Measurements from ENCODE around the gene STAT1.
"Not testable (repeated sequence)": the region's sequence is repeated elsewhere in the genome, so short reads cannot be mapped to it uniquely, and the experiment has no call there.

STAT1 gene

DNA sequence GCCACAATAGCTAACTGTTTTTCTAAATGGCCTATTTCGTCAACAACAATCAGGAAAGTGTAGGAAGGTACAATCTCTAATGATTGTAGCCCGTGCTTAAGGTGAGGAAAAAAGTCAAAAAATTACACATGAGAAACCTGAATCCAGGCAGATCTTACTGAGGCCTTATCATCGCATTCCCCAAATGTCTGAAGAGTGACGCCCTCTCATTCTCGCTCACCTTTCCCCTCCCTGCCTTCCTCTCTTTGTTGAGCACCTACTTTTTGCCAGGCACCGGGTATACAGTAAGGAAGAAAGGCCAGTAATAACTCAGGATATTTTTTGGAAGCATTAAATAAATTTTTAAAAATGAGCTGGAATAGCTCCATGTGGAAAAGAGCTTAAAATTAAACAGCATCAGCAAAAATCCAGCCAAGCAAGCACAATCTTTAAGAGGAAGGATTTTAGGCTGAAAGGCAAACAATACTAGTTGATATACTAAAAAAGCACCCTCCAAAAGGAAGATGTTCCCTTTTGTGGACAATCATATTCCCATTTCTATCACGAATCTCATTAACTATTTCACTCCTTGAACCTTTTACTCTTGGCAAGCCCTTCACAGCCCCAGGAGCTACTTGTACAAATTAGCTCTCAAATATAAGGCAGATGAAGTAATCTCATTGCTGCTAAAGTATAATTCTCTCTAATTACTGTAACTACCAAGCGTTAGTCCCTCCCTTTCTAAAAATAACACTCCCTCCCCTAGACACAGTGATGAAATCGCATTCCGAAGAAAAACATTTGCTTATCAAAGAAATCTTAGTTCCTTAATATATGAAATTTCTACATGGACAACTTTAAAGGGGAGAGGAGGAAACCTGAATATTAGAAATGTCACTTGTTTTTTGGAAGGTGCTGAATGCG is 40.0 kb downstream of the STAT1 start:
- peaks cover 40% of the 10 kb centered on the region for H3K36me3 ChIP-seq (ENCODE audit: control insufficient read depth, insufficient read depth, low read length)

DNA sequence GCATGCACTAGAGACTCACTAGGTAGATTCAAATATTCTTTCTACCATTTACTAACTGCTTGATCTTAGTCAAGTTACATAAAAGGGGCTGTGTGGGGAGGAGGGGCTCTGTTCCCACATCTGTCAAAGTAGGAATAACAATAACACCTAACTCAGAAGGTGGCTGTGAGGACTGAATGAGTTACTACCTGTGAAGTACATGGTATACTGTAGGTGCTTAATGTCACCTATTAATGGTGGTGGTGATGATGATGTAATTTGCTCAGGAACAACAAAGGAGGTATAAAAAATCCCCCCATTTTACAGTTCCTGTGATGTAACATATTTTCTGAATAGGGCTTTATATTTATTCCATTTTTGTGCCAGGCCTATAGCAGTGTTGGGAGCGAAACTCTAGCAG is 40.7 kb downstream of the STAT1 start:
- H3K27ac ChIP-seq (ENCODE audit: low read depth, low read length): no peak overlapping the region
- no peaks in the 10 kb centered on the region for H3K27me3 ChIP-seq (ENCODE audit: control insufficient read depth, insufficient read depth, low read length)
- no peak overlapping the region for H3K9ac ChIP-seq (ENCODE audit: low read length)
- H3K4me3 ChIP-seq (ENCODE audit: low read length): no peak overlapping the region
- H3K36me3 ChIP-seq (ENCODE audit: control insufficient read depth, insufficient read depth, low read length): peaks cover 37% of the 10 kb centered on the region
- H3K4me1 ChIP-seq (ENCODE audit: control insufficient read depth, insufficient read depth, low read length): no peaks in the 10 kb centered on the region

More for the DNA sequence above, 40.0 kb downstream of the STAT1 start:
- no peaks in the 10 kb centered on the region for H3K27me3 ChIP-seq (ENCODE audit: control insufficient read depth, insufficient read depth, low read length)
- no peak overlapping the region for H3K27ac ChIP-seq (ENCODE audit: low read depth, low read length)
- no peak overlapping the region for H3K4me3 ChIP-seq (ENCODE audit: low read length)
- H3K4me1 ChIP-seq (ENCODE audit: control insufficient read depth, insufficient read depth, low read length): no peaks in the 10 kb centered on the region
- no peak overlapping the region for H3K9ac ChIP-seq (ENCODE audit: low read length)

DNA sequence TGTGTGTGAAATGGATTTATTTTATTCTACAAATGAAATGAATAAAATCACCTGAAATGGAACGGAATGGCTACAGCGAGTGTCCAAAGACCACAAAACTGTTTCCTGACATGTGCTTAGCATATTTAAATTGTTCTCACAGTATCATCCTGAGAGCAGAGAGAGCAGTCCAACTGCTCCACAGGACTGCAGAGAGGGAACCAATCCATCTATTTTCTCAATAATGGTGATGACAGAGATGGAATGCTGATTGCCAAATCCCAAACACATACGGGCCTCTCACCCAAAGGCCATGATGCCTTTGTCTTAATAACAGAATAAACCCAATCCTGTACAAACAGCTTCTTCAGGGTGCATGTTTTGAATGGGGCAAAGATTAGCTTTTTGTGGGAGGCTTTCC is 41.1 kb downstream of the STAT1 start:
- no peaks in the 10 kb centered on the region for H3K4me1 ChIP-seq (ENCODE audit: control insufficient read depth, insufficient read depth, low read length)
- no peak overlapping the region for H3K27ac ChIP-seq (ENCODE audit: low read depth, low read length)
- H3K27me3 ChIP-seq (ENCODE audit: control insufficient read depth, insufficient read depth, low read length): no peaks in the 10 kb centered on the region
- no peak overlapping the region for H3K4me3 ChIP-seq (ENCODE audit: low read length)
- H3K9ac ChIP-seq (ENCODE audit: low read length): no peak overlapping the region
- H3K36me3 ChIP-seq (ENCODE audit: control insufficient read depth, insufficient read depth, low read length): peaks cover 37% of the 10 kb centered on the region

GRCh38 chr2:190972213-190972612 is 41.8 kb downstream of the STAT1 start:
- H3K27ac ChIP-seq (ENCODE audit: low read depth, low read length): no peak overlapping the region
- H3K4me1 ChIP-seq (ENCODE audit: control insufficient read depth, insufficient read depth, low read length): no peaks in the 10 kb centered on the region
- H3K36me3 ChIP-seq (ENCODE audit: control insufficient read depth, insufficient read depth, low read length): peaks cover 33% of the 10 kb centered on the region
- H3K9ac ChIP-seq (ENCODE audit: low read length): no peak overlapping the region
- no peaks in the 10 kb centered on the region for H3K27me3 ChIP-seq (ENCODE audit: control insufficient read depth, insufficient read depth, low read length)
- H3K4me3 ChIP-seq (ENCODE audit: low read length): no peak overlapping the region

GRCh38 chr2:190970873-190971506 is 43.0 kb downstream of the STAT1 start:
- H3K36me3 ChIP-seq (ENCODE audit: control insufficient read depth, insufficient read depth, low read length): peaks cover 31% of the 10 kb centered on the region
- H3K4me3 ChIP-seq (ENCODE audit: low read length): no peak overlapping the region
- no peaks in the 10 kb centered on the region for H3K27me3 ChIP-seq (ENCODE audit: control insufficient read depth, insufficient read depth, low read length)
- no peaks in the 10 kb centered on the region for H3K4me1 ChIP-seq (ENCODE audit: control insufficient read depth, insufficient read depth, low read length)
- H3K9ac ChIP-seq (ENCODE audit: low read length): no peak overlapping the region
- H3K27ac ChIP-seq (ENCODE audit: low read depth, low read length): no peak overlapping the region

GRCh38 chr2:190970160-190970559 is 43.8 kb downstream of the STAT1 start:
- H3K4me3 ChIP-seq (ENCODE audit: low read length): no peak overlapping the region
- H3K36me3 ChIP-seq (ENCODE audit: control insufficient read depth, insufficient read depth, low read length): peaks cover 31% of the 10 kb centered on the region
- H3K9ac ChIP-seq (ENCODE audit: low read length): no peak overlapping the region
- no peak overlapping the region for H3K27ac ChIP-seq (ENCODE audit: low read depth, low read length)
- H3K27me3 ChIP-seq (ENCODE audit: control insufficient read depth, insufficient read depth, low read length): no peaks in the 10 kb centered on the region
- H3K4me1 ChIP-seq (ENCODE audit: control insufficient read depth, insufficient read depth, low read length): no peaks in the 10 kb centered on the region

- Histone ChIP-seq H3K9ac (ENCODE audit: low read length) (no peak overlapping the region), H3K27ac (ENCODE audit: low read depth, low read length) (no peak overlapping the region)
These were observed 45.4 kb downstream of the STAT1 start for GRCh38 chr2:190968522-190968921.

DNA sequence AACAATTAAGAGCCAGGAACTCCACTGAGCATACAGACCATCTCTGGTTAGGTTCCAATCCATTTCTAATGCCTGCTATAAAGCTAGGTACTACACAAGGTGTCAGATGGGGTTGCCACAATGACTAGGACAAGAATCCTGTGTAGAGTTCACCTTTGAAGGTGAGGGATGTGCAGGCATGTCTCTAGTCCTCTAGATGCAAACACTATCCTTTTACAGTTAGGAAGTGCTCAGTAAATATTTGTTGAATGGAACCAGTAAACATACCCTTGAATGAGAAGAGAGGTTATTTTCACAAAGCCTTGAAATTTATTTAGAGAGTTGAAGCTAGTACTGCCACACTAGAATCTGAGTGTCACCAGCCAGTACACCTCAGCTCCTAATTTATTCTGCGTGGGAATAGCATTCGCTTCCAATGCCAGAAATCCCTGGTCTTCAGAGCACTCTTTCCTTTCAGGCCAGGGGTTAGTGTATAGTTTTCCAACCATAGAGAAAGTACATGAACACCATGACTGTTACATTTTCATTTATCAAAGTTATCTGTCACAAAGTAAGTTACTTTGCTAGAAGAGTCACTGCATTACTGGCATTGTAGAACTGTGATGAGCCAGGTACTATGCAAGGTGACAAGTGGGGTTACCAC is 48.3 kb downstream of the STAT1 start:
- Histone ChIP-seq H3K4me3 (ENCODE audit: low read length) (no peak overlapping the region), H3K36me3 (ENCODE audit: control insufficient read depth, insufficient read depth, low read length) (peaks cover 14% of the 10 kb centered on the region), H3K27ac (ENCODE audit: low read depth, low read length) (no peak overlapping the region), H3K27me3 (ENCODE audit: control insufficient read depth, insufficient read depth, low read length) (no peaks in the 10 kb centered on the region), H3K9ac (ENCODE audit: low read length) (no peak overlapping the region), H3K4me1 (ENCODE audit: control insufficient read depth, insufficient read depth, low read length) (no peaks in the 10 kb centered on the region)

More at GRCh38 chr2:190968522-190968921, 45.4 kb downstream of the STAT1 start:
- Histone ChIP-seq H3K4me3 (ENCODE audit: low read length) (no peak overlapping the region), H3K4me1 (ENCODE audit: control insufficient read depth, insufficient read depth, low read length) (no peaks in the 10 kb centered on the region), H3K27me3 (ENCODE audit: control insufficient read depth, insufficient read depth, low read length) (no peaks in the 10 kb centered on the region), H3K36me3 (ENCODE audit: control insufficient read depth, insufficient read depth, low read length) (peaks cover 27% of the 10 kb centered on the region)

DNA sequence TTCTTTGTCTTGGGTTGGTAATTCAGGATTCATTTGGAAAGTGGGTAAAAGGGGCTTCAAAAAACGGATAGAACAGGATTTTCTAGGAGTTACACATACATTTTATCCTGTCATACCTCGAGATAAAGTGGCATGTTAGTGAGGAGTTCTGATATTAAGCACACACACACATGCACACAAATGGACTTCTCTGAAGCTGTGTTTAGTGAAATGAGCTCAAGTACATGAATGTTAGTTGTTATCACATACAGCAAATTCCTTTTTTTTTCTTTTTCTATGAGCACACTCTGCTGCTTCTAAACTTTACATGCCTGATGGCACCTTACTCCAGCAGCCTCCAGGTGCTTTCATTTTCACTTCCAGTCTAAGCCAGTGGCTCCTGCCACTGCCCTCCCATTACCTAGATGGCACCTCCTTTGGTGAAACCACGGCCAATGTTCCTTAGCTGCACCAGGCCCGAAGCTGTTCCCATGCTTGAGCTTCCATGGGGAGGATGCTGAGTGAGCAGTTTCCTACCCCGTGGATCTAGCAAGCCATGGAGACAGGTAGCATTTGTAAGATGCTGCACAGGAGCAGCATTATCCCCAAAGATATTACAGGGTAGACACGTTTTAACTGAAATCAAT is 49.7 kb downstream of the STAT1 start:
- Histone ChIP-seq H3K27me3 (ENCODE audit: control insufficient read depth, insufficient read depth, low read length) (no peaks in the 10 kb centered on the region), H3K9ac (ENCODE audit: low read length) (no peak overlapping the region), H3K4me1 (ENCODE audit: control insufficient read depth, insufficient read depth, low read length) (no peaks in the 10 kb centered on the region), H3K36me3 (ENCODE audit: control insufficient read depth, insufficient read depth, low read length) (peaks cover 4% of the 10 kb centered on the region), H3K4me3 (ENCODE audit: low read length) (no peak overlapping the region), H3K27ac (ENCODE audit: low read depth, low read length) (no peak overlapping the region)

DNA sequence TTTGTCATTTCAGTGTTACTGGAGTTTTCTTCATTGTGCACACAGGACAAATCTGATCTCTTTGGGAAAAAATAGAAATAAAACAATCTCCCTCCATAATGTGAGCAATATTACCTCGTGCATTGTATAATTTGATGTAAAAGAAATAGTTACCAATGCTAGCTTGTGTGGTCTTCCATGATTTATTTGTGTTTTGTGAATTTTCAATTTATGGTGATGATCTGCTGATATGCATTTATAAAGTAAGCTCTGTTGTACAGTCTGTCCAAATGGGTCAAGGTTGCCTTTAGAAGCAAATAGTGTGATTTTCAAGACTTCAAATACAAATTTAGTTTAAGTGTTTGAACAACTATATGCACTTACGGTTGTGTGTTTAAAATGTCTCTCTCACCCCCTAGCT is 50.9 kb downstream of the STAT1 start:
- Histone ChIP-seq H3K4me1 (ENCODE audit: control insufficient read depth, insufficient read depth, low read length) (no peaks in the 10 kb centered on the region), H3K27ac (ENCODE audit: low read depth, low read length) (no peak overlapping the region), H3K36me3 (ENCODE audit: control insufficient read depth, insufficient read depth, low read length) (peaks cover 3% of the 10 kb centered on the region), H3K27me3 (ENCODE audit: control insufficient read depth, insufficient read depth, low read length) (no peaks in the 10 kb centered on the region), H3K4me3 (ENCODE audit: low read length) (no peak overlapping the region), H3K9ac (ENCODE audit: low read length) (no peak overlapping the region)

GRCh38 chr2:190961918-190962487 is 52.0 kb downstream of the STAT1 start:
- H3K4me3 ChIP-seq (ENCODE audit: low read length): no peak overlapping the region
- H3K9ac ChIP-seq (ENCODE audit: low read length): no peak overlapping the region
- H3K27me3 ChIP-seq (ENCODE audit: control insufficient read depth, insufficient read depth, low read length): no peaks in the 10 kb centered on the region
- no peaks in the 10 kb centered on the region for H3K4me1 ChIP-seq (ENCODE audit: control insufficient read depth, insufficient read depth, low read length)
- no peak overlapping the region for H3K27ac ChIP-seq (ENCODE audit: low read depth, low read length)
- H3K36me3 ChIP-seq (ENCODE audit: control insufficient read depth, insufficient read depth, low read length): peaks cover 3% of the 10 kb centered on the region

DNA sequence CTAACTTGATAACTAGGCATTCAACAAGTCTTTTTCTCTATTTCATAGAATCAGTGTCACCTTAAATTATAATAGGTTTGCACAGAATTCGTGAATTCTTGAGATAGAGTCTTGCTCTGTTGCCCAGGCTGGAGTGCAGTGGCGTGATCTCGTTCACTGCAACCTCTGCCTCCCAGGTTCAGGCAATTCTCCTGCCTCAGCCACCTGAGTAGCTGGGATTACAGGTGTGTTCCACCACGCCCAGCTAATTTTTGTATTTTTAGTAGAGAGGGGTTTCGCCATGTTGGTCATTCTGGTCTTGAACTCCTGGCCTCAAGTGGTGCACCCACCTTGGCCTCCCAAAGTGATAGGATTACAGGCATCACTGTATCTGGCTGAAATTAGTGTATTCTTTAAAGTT is 52.9 kb downstream of the STAT1 start:
- H3K36me3 ChIP-seq (ENCODE audit: control insufficient read depth, insufficient read depth, low read length); H3K4me3 ChIP-seq (ENCODE audit: low read length); H3K27ac ChIP-seq (ENCODE audit: low read depth, low read length); H3K27me3 ChIP-seq (ENCODE audit: control insufficient read depth, insufficient read depth, low read length); H3K4me1 ChIP-seq (ENCODE audit: control insufficient read depth, insufficient read depth, low read length); H3K9ac ChIP-seq (ENCODE audit: low read length): not testable (repeated sequence)

All from rectal smooth muscle tissue (tissue), 1 donor.